DMS53 treated with DMSO at 0.1 percent for 48 hours (cell line): ENCODE measurements around the gene TEDDM1.

Experiments used
- DNase-seq: peaks from one replicate; lab custom pipeline; 2025; ENCODE audit not compliant: unreplicated experiment; lab: John Stamatoyannopoulos, UW

The TEDDM1 gene

DNA sequence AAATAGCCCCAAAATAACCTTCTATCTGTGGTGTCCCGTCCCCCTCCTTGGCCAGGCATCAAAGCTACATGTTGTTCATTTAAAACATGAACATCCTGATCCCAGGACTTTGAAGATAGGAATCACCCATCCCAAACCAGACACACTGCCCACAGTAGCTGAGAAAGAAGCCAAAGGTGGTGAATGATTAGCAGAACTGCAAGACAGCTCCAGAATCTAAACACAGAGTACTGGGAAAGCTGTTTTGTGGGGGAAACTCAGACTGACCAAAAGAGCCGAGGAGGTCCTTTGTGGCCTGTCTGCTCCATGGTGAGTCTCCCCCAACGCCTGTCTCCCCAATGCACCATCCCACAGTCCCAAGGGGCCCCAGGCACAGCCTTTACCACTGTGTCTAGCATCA, 7.3 kb upstream of the TEDDM1 start:
- DNase-seq, result no peak

DNA sequence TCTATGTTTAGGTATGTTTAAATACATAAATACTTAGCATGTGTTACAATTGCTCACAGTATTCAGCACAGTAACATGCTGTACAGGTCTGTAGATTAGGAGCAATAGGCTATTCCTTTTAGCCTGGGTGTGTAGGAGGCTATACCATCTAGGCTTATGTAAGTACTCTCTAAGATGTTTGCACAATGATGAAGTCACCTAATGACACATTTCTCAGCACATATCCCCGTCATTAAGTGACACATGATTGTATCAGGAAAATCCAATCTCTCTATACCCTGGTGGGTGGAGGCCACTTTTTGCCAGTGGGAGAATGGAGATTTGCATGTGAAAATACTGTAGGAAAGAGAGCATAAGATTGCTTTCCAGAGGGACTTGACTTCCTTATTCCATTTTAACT, 5.5 kb upstream of the TEDDM1 start:
- DNase-seq, result peak; percentile 23

DNA sequence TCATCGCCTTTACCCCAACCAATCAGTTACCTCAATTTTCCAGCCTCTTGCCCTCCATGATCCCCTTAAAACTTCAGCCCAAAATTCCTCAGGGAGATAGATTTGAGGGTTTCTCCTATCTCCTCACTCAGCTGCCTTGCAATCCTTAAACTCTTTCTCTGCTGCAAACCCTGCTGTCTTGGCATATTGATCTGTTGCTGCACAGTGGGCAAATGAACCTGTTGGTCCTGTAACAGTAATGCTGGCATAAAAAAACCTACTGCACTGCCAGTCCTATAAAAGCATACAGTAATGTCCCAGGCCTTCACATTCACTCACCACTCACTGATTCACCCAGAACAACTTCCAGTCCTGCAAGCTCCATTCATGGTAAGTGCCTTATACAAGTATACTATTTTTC, 5.1 kb upstream of the TEDDM1 start:
- DNase-seq, result no peak

DNA sequence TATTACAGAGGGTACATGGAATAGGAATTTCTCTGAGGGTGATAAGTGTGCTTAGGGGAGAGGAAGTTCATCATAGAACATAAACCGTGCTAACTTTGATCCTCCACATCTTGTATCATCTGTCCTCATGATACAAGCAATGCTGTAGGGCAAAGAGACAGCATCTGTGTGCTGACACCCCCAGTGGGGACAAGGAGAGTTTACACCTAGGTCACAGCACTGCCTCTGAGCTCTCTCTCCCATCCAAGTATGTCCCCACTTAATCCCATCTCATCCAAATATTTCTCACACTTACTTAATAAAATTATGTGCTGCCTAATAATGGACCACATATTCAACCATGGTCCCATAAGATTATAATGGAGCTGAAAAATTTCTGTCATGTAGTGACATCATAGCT, 4.3 kb upstream of the TEDDM1 start:
- DNase-seq, result no peak

DNA sequence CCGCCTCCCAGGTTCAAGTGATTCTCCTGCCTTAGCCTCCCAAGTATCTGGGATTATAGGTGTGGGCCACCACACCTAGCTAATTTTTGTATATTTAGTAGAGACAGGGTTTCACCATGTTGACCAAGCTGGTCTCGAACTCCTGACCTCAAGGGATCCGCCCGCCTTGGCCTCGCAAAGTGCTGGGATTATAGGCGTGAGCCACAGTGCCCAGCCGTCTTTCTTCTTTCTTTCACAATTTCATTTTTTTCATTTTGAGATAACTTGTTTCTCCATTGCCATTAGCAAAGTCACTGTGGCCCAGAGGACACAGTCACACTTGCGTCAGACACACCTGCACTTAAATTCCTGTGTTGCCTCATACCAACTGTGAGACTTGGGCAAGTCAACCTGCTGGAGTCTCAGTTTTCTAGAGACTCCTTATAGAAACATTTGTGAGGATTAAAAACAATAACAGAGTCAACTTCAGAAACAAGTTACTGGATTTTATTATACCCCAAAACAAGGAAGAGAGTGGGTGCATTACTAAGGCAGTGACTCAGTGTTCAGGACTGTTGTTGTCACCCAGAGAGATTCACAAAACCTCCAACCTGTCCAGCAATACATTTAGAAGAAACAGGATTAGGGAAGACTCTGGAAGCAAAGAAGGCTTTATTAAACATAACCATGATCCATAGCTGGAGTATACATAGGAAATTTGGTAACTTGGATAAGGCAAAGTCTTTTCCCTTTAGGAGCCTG, 2.6 kb downstream of the TEDDM1 start:
- no peak for DNase-seq

DNA sequence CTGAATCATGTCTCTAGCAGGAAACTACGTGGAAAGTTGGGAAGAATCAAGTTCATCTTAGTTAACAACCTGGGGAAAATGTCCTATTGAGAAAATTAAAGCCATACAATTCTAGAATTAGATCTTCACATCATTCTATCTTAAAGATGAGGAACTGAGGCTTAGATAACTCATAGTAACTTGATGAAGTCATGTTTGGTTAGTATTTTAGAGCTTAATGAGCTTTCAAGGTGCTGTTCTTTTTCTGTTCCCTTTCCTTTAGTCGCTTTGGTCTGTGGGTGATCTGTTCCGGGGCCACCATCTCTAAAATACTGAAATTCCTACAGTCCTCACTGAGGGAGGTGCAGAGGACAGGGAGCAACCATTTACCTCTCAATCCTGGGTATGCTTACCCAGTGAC, 4.6 kb downstream of the TEDDM1 start:
- no peak for DNase-seq

DNA sequence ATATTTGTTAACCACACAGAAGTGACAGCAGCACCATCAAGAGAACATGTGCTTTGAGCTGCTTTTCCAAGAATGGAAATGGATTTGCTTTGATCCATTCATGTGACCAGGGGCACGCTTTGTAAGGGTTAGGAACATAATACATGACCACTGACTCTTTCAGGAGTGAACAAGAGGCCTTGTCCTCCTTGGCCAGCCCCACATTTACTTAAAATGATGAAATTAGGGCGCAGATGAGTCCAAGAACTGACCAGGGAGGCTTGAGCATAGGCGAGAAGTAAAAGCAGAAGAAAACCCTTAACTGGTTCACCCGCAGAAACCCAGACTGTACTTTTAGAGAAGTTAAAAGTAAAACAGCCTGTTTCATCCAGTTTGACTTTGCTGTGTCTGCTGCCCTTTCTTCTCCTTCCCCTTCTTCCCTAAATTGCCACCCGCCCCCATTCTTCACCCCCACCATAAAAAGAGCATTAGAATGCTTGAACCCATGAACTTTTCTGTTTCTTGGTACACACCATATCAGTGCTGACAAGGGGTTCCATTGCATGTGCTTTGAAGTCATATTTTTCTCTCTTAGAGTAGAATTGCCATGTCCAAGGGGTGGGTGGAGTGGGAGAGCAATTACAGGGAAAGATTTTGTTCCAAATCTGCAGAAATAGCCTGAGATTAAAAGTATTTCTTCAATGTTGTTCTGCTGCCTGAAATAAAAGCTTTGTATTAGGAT, 6.3 kb downstream of the TEDDM1 start:
- DNase-seq, result no peak

DNA sequence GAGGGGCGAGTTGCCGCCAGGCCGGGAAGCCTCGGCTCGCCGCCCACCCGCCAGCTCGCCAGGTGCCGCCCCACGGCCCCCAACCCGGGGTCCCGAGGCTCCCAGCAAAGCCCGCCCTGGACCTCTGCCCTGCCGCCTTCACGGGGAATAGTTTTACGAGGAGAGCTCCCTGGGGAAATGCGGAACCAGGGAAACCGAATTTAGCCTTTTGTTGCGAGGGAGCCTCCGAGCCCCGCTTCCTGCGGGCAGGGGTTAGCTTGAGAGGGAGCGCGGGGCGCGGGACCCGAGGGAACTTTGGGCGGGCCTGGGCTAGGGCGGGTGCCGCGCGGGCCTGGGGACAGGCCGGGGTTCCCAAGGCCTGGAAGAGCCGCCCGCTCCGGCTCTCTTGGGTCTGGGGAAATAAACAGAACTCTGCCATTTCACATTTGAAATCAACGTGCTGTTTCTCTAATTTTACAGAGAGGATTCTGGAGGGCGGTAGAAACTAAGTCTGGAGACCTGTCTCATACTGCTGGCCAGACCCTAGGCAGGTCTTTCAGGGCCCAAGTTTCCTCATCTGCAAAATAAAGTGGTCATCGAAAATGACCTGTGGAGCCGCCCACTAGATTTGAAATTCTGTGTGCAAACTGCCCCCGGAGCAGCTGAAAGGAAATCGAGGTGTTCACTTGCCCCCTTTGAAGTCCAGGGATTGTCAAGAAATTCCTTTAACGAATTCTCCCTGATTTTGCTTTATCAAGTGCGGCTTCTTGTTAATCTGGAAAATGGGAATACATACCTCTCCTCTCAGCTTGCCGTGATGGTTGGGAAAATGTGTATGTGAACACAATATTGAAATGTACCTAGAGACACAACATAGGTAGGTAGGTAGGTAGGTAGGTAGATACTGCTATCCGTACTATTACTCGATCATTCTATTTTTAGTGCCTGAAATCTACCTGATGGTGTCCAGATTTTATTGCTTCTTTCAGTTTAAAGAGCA, 8.1 kb downstream of the TEDDM1 start:
- DNase-seq, result peak; percentile 41

DNA sequence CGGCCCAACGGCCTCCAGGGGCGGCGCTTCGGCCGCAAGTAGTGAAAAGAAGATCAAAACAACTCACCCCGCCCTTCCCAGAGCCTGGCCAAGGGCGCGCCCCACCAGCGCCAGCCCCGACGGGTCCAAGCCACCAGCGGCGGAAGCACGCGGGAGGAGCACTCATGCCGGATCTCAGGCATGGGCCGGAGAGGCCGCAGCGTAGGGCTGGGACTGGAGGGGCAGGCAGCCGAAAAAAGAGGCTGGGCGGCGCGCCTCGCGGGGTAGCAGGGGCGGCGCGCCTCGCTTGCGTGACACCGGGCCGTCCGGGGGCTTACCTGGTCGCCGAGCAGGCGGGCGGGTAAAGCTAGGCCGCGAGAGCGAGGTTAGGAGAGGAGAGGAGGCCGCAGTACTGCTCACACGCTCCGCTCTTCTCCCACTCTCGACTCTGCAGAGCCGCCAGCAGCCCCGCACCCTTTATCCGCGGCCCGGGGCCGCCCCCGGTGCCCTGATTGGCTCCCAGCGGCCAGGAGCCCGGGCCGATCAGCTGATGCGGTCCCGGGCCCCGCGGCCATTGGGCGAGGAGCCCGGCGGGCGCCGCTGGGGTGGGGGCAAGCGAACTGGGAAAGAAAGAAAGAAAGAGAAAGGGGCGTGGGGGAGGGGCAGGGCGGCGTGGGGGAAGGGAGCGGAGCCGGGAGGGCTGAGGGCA, 9.0 kb downstream of the TEDDM1 start, which contains the start of gene GLUL:
GLUL (minus strand) TSS at position 429 of the 688 bp plus-strand sequence. CDS start 3,053 bp downstream, outside the sequence.
- DNase-seq, result peak; percentile 86

DNA sequence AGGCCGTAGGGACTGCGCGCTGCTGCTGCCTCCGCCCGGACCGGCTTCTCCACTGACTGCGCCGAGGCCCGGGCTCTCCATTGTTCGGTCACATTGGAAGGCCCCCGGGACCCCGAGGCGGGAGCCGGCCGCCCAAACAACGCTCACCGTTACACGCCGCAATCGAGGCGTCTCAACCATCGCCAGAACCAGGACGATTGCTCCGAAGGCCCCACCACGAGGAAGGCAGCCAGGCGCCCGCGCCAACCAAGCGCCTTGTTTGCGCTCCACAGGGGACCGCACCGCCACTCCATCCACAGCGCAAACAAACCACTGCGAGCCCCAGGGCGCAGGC, 9.5 kb downstream of the TEDDM1 start:
- no peak for DNase-seq

DNA sequence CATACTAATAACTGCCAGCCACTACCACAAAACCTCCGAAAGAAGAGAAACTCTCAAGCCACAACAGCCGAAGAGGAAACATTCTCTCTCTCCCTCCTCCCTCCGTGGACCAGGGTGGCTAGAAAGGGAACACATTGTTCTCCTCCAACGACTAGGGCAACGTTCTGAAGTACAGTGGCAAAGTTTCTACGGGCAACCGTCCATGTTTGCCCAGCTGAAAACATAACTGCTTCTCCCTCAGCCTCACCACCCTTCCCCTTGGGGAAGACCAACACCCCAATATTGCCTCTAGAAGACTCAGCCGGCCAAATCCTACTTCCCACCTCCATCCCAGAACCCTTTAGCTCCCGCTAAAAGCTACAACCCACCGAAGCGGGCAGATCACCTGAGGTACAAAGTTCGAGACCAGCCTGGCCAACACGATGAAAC, 10.8 kb downstream of the TEDDM1 start:
- DNase-seq, result no peak

DNA sequence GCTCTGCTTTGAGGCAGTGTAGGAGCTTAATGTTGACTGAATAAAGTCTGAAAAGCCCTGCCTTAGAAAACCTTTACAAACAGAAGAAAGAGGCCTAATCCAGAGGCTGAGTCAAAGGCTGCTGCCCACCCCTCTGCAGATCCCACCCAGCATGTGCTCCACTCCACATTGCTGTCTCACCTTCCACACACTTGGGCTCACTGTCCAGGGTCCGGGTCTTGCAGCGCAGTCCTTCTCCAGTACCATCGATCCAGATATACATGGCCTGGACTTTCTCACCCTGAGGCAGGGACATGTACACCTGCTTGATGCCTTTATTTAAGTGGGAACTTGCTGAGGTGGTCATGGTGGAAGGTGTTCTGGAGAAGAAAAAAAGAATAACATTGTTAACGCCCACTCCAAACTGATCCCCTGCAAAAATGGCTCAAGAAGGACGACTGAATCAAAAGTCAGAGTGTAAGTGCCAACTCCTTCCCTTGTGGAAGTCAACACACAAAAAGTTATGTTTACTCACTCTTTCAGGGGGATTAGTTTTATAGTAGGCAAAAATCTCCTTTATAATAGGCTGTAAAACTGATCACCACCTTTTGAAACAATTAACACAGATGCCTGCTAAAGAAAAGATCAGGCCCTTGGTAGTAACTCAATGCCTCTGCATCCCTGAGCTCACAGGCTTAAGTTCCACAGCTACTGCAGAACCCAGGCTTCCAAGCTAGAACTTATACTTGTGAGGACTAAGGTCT, 11.9 kb downstream of the TEDDM1 start:
- DNase-seq, result no peak

DNA sequence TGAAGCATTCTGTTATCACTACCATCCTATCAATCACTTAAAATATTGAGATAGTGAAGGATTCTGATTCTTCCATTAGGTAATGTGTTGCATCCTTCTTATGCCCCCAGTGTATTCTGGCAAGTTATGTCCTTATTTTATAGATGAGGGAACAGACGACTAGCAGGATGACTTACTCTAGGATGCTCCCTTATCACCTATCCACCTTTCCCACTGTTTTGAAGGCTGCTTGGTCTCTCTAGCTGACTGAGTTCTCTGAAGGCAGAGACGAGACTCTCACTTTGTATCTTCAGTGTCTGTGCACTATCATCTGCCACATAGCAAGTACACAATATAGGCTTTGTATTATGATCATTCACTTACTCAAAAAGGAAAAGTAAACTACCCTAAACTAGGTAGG, 12.9 kb downstream of the TEDDM1 start:
- DNase-seq, result no peak

DNA sequence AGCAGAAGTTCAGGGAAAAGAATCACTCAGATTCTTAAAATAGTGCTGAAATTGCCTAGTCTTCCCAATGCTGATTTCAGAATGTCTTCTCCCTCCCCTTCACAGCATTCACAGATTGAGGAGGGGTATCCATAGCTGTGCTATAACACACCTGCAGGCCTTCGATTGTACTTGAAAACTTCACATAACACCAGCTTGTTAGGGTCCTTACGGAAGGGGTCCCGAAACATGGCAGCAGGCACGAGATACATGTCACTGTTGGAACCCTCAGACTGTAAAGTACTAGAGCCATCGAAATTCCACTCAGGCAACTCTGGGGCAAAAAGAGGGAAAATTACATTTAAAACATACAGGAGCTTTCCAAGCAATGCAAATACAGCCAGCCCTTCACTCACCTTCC, 13.5 kb downstream of the TEDDM1 start:
- no peak for DNase-seq

DNA sequence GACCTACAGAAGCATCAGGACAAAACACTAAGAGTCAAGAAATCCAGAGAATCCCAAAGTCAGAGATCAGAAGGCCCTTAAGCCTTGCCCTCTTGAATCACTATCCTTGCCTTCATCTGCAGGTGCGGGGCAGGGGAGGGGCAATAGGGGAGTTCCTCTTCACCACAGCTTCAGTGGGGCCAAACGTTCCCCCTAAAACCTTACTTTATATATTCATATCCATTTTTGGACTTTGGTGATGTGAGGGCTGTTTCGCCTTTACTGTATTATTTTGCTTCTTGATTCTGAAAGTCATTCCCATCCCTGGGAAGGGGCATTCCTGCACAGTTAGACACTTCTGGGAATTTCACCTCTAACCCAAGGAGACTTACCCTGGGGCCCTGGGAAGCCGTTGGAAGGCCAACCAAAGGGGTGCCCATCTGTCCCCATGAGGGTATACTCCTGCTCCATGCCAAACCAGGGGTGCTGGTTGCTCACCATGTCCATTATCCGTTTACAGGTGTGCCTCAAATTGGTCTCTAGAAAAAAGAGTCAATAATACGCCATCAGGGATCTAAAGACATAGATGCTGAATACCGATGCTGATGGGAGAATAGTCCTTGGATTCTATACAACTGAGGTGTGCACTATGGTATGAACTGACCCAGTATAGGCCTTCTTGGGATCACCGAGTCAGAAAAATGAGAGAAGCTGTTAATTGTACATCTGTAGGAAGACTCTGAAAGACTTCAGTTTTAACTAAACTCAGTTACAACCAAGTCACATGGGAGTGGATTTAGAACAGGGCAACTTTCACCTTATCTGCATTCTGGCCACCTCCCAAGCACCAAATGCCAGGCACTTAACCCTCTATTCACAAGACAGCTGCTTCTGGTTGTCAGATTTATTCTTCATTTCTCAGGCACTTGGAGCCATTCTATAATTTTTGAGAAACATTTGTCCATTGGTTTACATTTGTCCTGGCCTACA, 14.3 kb downstream of the TEDDM1 start:
- no peak for DNase-seq

DNA sequence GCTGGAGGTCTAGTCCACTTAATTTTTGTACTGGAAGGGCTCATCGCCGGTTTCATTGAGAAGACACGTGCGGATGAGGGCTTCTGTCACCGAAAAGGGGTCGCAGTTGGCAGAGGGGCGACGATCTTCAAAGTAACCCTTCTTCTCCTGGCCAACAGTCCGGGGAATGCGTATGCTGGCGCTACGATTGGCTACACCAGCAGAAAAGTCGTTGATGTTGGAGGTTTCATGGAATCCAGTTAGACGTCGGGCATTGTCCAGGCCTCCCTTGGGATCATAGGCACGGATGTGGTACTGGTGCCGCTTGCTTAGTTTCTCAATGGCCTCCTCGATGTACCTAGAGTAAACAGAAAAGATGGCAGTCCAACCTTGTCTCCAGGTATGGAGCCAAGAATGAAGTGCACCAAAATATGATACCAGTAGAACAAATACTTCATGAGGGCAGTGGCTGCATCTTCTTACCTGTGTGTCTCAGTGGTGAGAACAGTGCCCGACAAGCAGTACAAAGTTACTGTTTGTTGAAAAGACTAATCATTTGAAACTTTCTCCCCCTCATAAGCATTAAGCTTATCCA, 16.0 kb downstream of the TEDDM1 start:
- no peak for DNase-seq

DNA sequence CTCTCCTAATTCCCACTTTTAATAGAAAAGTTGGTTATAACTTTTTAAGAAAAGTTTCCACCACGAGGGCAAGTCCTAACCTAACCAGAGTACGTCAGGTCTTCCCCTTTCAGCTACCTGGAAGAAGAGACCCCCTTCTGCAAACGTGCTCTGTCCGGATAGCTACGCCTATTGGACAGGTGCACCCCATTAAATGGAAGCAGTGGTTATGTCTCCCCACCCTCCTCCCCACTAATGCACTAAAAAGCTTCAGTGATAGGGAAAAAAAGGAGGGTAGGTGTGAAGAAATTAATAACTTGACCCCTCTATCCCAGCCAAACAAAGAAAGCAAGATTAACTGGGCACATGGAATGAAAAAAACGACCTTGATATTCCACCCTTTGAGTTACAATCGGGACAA, 16.5 kb downstream of the TEDDM1 start:
- DNase-seq, result no peak

DNA sequence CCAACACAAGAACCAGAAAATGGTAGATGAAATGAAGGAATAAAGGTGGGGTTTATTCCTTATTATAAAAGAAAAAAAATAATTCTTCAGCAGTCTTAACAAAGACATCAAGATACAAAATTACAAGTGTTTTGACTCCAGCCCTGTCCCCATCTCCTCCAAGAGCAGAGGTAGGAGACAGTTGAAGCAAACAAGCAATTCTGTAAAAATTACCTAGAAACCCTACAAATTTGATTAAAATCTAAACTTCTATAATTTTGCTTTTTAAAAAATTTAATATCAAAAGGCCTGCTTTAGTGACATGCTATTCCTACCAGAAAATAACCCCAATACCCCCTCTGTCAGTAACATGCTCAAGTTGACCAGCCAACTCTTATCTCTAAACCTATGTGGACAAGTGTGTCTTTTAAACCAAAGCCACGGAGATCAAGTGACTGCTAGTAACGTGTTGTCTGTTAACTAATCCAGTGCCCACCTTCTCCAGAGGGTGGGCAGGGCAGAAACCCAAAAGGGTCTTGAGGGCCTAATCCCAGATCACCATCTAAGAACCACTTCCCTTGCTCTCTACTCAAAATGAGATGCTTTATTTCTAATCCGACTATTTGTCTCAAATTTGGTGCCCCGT, 17.3 kb downstream of the TEDDM1 start:
- no peak for DNase-seq
